Peyer's patch (tissue), 4 donors: ENCODE measurements around the gene PPP1R13B.

Experiments used
- CTCF ChIP-seq, 6 experiments: fragments of 450-650 bp in 4 of 6; fragments of 200-600 bp in 2 of 6; sonication (generic) in 1 of 6; IDR thresholded peaks; one replicate each; pipeline ENCODE4 v1.5.1; 2017 to 2019; ENCODE audit warnings: antibody characterized with exemption in 6 of 6, mild to moderate bottlenecking in 3 of 6, moderate library complexity in 1 of 6
- POLR2A ChIP-seq, 2 donors: fragments of 450-650 bp; IDR thresholded peaks; one replicate each; pipeline ENCODE4 v1.5.1; 2017; ENCODE audit warnings: antibody characterized with exemption in 2 of 2, mild to moderate bottlenecking in 2 of 2, moderate library complexity in 2 of 2

GRCh38 chr14:103723748-103724081, 123.7 kb downstream of the PPP1R13B start:
- TF ChIP-seq POLR2A (IDR thresholded peaks at IDR 0.05), result no peak
- TF ChIP-seq CTCF (IDR thresholded peaks at IDR 0.05), result no peak
